PC-3 (cell line): ENCODE results near the gene SDK1.

ENCODE experiments used
- CTCF ChIP-seq: fragments of 300-600 bp; sonication (generic); conservative IDR thresholded peaks from 2 replicates; pipeline ENCODE4 v1.5.1; 2017; ENCODE audit warnings: antibody characterized with exemption, low read depth, mild to moderate bottlenecking, low read length
- EZH2phosphoT487 ChIP-seq: fragments of 300-600 bp; sonication (generic); IDR thresholded peaks from 2 replicates; pipeline ENCODE4 v1.6.1; 2018; ENCODE audit warnings: mild to moderate bottlenecking, antibody characterized with exemption, low read length, borderline replicate concordance

- TF ChIP-seq CTCF: no peak
- TF ChIP-seq EZH2phosphoT487: no peak
Observed at GRCh38 chr7:3649678-3650440, 348.8 kb downstream of the SDK1 start.
